Dendritic cell treated with granulocyte-macrophage colony-stimulating factor and Interleukin-4, amounts not matched to agents 40 ng/mL and 50 ng/mL, for 4 days (primary cell): Measurements from ENCODE around the gene CALML5.

Experiments
- H3K27ac Mint-ChIP-seq: one replicate; pipeline ENCODE4 v1.8.0; 2022; ENCODE audit warnings: mild to moderate bottlenecking, mixed read lengths
- H3K27me3 Mint-ChIP-seq: one replicate; pipeline ENCODE4 v1.8.0; 2022; ENCODE audit warnings: mild to moderate bottlenecking, mixed read lengths
- H3K36me3 Mint-ChIP-seq: one replicate; pipeline ENCODE4 v1.8.0; 2022; ENCODE audit warnings: low read depth, mixed read lengths
- H3K4me1 Mint-ChIP-seq: one replicate; pipeline ENCODE4 v1.8.0; 2022; ENCODE audit warnings: low read depth, mixed read lengths
- H3K4me3 Mint-ChIP-seq: one replicate; pipeline ENCODE4 v1.8.0; 2022; ENCODE audit warnings: mild to moderate bottlenecking, moderate library complexity, mixed read lengths
- H3K9me3 Mint-ChIP-seq: one replicate; pipeline ENCODE4 v1.8.0; 2022; ENCODE audit warnings: mixed read lengths
- intact Hi-C: fragments of 100-400 bp; cut with micrococcal nuclease; formaldehyde crosslinking; loops from one replicate; pipeline ENCODE4 v1.15.0; 2022

Gene CALML5

GRCh38 chr10:5528989-5529701 is 29.8 kb upstream of the CALML5 start:
- Mint-ChIP-seq H3K27ac (no peak overlapping the region), H3K4me1 (peaks cover 11% of the 10 kb centered on the region), H3K4me3 (no peak overlapping the region), H3K36me3 (no peaks in the 10 kb centered on the region), H3K27me3 (peaks cover 11% of the 10 kb centered on the region), H3K9me3 (no peaks in the 10 kb centered on the region)
- intact Hi-C loops = no loop called here

- intact Hi-C loops = no loop called here
- no peaks in the 10 kb centered on the region for H3K9me3 Mint-ChIP-seq
- H3K27me3 Mint-ChIP-seq = peaks cover 13% of the 10 kb centered on the region
- H3K27ac Mint-ChIP-seq = no peak overlapping the region
- no peak overlapping the region for H3K4me3 Mint-ChIP-seq
- no peaks in the 10 kb centered on the region for H3K36me3 Mint-ChIP-seq
- peaks cover 6% of the 10 kb centered on the region for H3K4me1 Mint-ChIP-seq
Measured at GRCh38 chr10:5527332-5528200, 28.2 kb upstream of the CALML5 start.

- Mint-ChIP-seq H3K36me3 (no peaks in the 10 kb centered on the region), H3K9me3 (no peaks in the 10 kb centered on the region), H3K4me3 (no peak overlapping the region), H3K4me1 (peaks cover 6% of the 10 kb centered on the region), H3K27me3 (peaks cover 13% of the 10 kb centered on the region), H3K27ac (no peak overlapping the region)
- intact Hi-C loops = no loop called here
Measured at GRCh38 chr10:5526691-5527331, 27.4 kb upstream of the CALML5 start.

GRCh38 chr10:5525561-5526341 is 26.4 kb upstream of the CALML5 start:
- peaks cover 6% of the 10 kb centered on the region for H3K4me1 Mint-ChIP-seq
- no peaks in the 10 kb centered on the region for H3K36me3 Mint-ChIP-seq
- intact Hi-C loops = no loop called here
- no peaks in the 10 kb centered on the region for H3K9me3 Mint-ChIP-seq
- peaks cover 13% of the 10 kb centered on the region for H3K27me3 Mint-ChIP-seq
- H3K27ac Mint-ChIP-seq = no peak overlapping the region
- H3K4me3 Mint-ChIP-seq = no peak overlapping the region

- Mint-ChIP-seq H3K36me3 (no peaks in the 10 kb centered on the region), H3K4me3 (no peak within 1 kb of the TSS), H3K9me3 (no peaks in the 10 kb centered on the region), H3K27ac (no peak within 1 kb of the TSS), H3K4me1 (peaks cover 6% of the 10 kb centered on the region), H3K27me3 (peaks cover 13% of the 10 kb centered on the region)
- intact Hi-C loops = no loop called here
Measured at GRCh38 chr10:5524641-5525560, 25.5 kb upstream of the CALML5 start, which contains the start of gene CALML3. Gene CALML3, plus strand, starts transcription at chr10:5524961. Its CDS starts 125 bp downstream, at chr10:5525086.

- Mint-ChIP-seq H3K4me3 (no peak overlapping the region), H3K27ac (no peak overlapping the region), H3K27me3 (peaks cover 12% of the 10 kb centered on the region), H3K36me3 (no peaks in the 10 kb centered on the region), H3K4me1 (peaks cover 6% of the 10 kb centered on the region), H3K9me3 (no peaks in the 10 kb centered on the region)
- intact Hi-C loops = no loop called here
Measured at GRCh38 chr10:5523796-5524574, 24.6 kb upstream of the CALML5 start.

GRCh38 chr10:5522913-5523560 is 23.7 kb upstream of the CALML5 start:
- peaks cover 14% of the 10 kb centered on the region for H3K27me3 Mint-ChIP-seq
- no peak overlapping the region for H3K27ac Mint-ChIP-seq
- H3K36me3 Mint-ChIP-seq = no peaks in the 10 kb centered on the region
- H3K4me1 Mint-ChIP-seq = peaks cover 6% of the 10 kb centered on the region
- H3K4me3 Mint-ChIP-seq = no peak overlapping the region
- no peaks in the 10 kb centered on the region for H3K9me3 Mint-ChIP-seq
- intact Hi-C loops = no loop called here

- Mint-ChIP-seq H3K4me3 (no peak overlapping the region), H3K9me3 (no peaks in the 10 kb centered on the region), H3K27me3 (peaks cover 12% of the 10 kb centered on the region), H3K27ac (no peak overlapping the region), H3K4me1 (peaks cover 7% of the 10 kb centered on the region), H3K36me3 (no peaks in the 10 kb centered on the region)
- intact Hi-C loops = no loop called here
Measured at GRCh38 chr10:5519054-5519453, 19.7 kb upstream of the CALML5 start.

- H3K36me3 Mint-ChIP-seq = no peaks in the 10 kb centered on the region
- no peaks in the 10 kb centered on the region for H3K9me3 Mint-ChIP-seq
- H3K27ac Mint-ChIP-seq = no peak overlapping the region
- peaks cover 11% of the 10 kb centered on the region for H3K27me3 Mint-ChIP-seq
- no peak overlapping the region for H3K4me3 Mint-ChIP-seq
- intact Hi-C loops = no loop called here
- H3K4me1 Mint-ChIP-seq = peaks cover 7% of the 10 kb centered on the region
Measured at GRCh38 chr10:5518143-5518542, 18.8 kb upstream of the CALML5 start.

- Mint-ChIP-seq H3K4me1 (peaks cover 7% of the 10 kb centered on the region), H3K36me3 (no peaks in the 10 kb centered on the region), H3K27ac (no peak overlapping the region), H3K27me3 (peaks cover 11% of the 10 kb centered on the region), H3K4me3 (no peak overlapping the region), H3K9me3 (no peaks in the 10 kb centered on the region)
- intact Hi-C loops = no loop called here
Measured at GRCh38 chr10:5517546-5517945, 18.2 kb upstream of the CALML5 start.

- Mint-ChIP-seq H3K9me3 (no peaks in the 10 kb centered on the region), H3K27ac (no peak overlapping the region), H3K27me3 (peaks cover 17% of the 10 kb centered on the region), H3K4me1 (peaks cover 7% of the 10 kb centered on the region), H3K36me3 (no peaks in the 10 kb centered on the region), H3K4me3 (no peak overlapping the region)
- intact Hi-C loops = no loop called here
Measured at GRCh38 chr10:5515948-5516761, 16.8 kb upstream of the CALML5 start.
